Astrocyte (in vitro differentiated cells and primary cell): ENCODE results near the gene TSPEAR. TPM values are rescaled to one million over a fixed set of nuclear protein-coding genes. Genes with fewer than 3 reads are reported as not detected.

ENCODE experiments used
- DNase-seq: peaks from one replicate; pipeline ENCODE4 v3.0.0-alpha.2; 2010; ENCODE audit warnings: low read depth
- FAIRE-seq: peaks from 2 replicates; lab custom pipeline; 2011; peaks lifted over from hg19 to GRCh38; lab: Jason Lieb, UNC
- H2AFZ ChIP-seq: 2 replicates; pipeline ENCODE4 v1.6.0; 2012; ENCODE audit warnings: low read depth, low read length, inconsistent platforms
- H3K27ac ChIP-seq: 2 replicates; pipeline ENCODE4 v1.5.1; 2011; ENCODE audit warnings: low read depth, low read length, inconsistent platforms
- H3K27me3 ChIP-seq: 2 replicates; pipeline ENCODE4 v1.6.0; 2011; ENCODE audit warnings: low read length, inconsistent platforms; ENCODE audit not compliant: insufficient read depth
- H3K36me3 ChIP-seq: 2 replicates; pipeline ENCODE4 v1.5.1; 2011; ENCODE audit warnings: low read length, inconsistent platforms; ENCODE audit not compliant: insufficient read depth
- H3K4me1 ChIP-seq: 2 replicates; pipeline ENCODE4 v1.5.1; 2011; ENCODE audit warnings: low read length, inconsistent platforms; ENCODE audit not compliant: insufficient read depth
- H3K4me2 ChIP-seq: 2 replicates; pipeline ENCODE4 v1.6.0; 2012; ENCODE audit warnings: low read length, inconsistent platforms
- H3K4me3 ChIP-seq: 2 replicates; pipeline ENCODE4 v1.5.1; 2011; ENCODE audit warnings: low read depth, mild to moderate bottlenecking, low read length, inconsistent platforms; ENCODE audit not compliant: insufficient read depth
- H3K79me2 ChIP-seq: 2 replicates; pipeline ENCODE4 v1.6.0; 2012; ENCODE audit warnings: mild to moderate bottlenecking, low read length, inconsistent platforms; ENCODE audit not compliant: insufficient read depth
- H3K9ac ChIP-seq: 2 replicates; pipeline ENCODE4 v1.6.0; 2012; ENCODE audit warnings: mild to moderate bottlenecking, low read length, inconsistent platforms
- H3K9me3 ChIP-seq: 2 replicates; pipeline ENCODE4 v1.5.1; 2012; ENCODE audit warnings: low read depth, mild to moderate bottlenecking, low read length, inconsistent platforms; ENCODE audit not compliant: insufficient read depth
- H4K20me1 ChIP-seq: 2 replicates; pipeline ENCODE4 v1.6.0; 2012; ENCODE audit warnings: low read length, inconsistent platforms; ENCODE audit not compliant: insufficient read depth
- H3K27ac Mint-ChIP-seq: one replicate; pipeline ENCODE4 v1.8.0; 2021; ENCODE audit warnings: mild to moderate bottlenecking, mixed read lengths; ENCODE audit not compliant: unreplicated experiment
- H3K27me3 Mint-ChIP-seq: one replicate; pipeline ENCODE4 v1.8.0; 2021; ENCODE audit warnings: low read depth, mixed read lengths; ENCODE audit not compliant: unreplicated experiment
- H3K36me3 Mint-ChIP-seq: one replicate; pipeline ENCODE4 v1.8.0; 2021; ENCODE audit warnings: low read depth, mixed read lengths; ENCODE audit not compliant: unreplicated experiment
- H3K4me1 Mint-ChIP-seq: one replicate; pipeline ENCODE4 v1.8.0; 2021; ENCODE audit warnings: low read depth, mixed read lengths; ENCODE audit not compliant: unreplicated experiment
- H3K4me3 Mint-ChIP-seq: one replicate; pipeline ENCODE4 v1.8.0; 2021; ENCODE audit warnings: mild to moderate bottlenecking, moderate library complexity, mixed read lengths; ENCODE audit not compliant: unreplicated experiment
- H3K9me3 Mint-ChIP-seq: one replicate; pipeline ENCODE4 v1.8.0; 2021; ENCODE audit warnings: mild to moderate bottlenecking, mixed read lengths; ENCODE audit not compliant: unreplicated experiment
- EZH2 ChIP-seq: IDR thresholded peaks from 2 replicates; pipeline ENCODE4 v1.6.1; 2012; ENCODE audit warnings: mild to moderate bottlenecking, low read length, inconsistent platforms; ENCODE audit not compliant: insufficient read depth
- total RNA-seq: library from RNA; stranded (reverse); gene quantifications from 2 replicates; pipeline ENCODE4 v1.2.1, GENCODE V29; 2021
- TF ChIP-seq, protein P1 (sequence below): IDR thresholded peaks from 2 replicates; pipeline ENCODE4 v1.5.1; 2011; ENCODE audit warnings: low read depth, mild to moderate bottlenecking, inconsistent platforms, low read length, moderate library complexity; ENCODE audit not compliant: insufficient read depth

The TSPEAR gene
- total RNA-seq, 1 donor from 2014 or later = not detected

DNA sequence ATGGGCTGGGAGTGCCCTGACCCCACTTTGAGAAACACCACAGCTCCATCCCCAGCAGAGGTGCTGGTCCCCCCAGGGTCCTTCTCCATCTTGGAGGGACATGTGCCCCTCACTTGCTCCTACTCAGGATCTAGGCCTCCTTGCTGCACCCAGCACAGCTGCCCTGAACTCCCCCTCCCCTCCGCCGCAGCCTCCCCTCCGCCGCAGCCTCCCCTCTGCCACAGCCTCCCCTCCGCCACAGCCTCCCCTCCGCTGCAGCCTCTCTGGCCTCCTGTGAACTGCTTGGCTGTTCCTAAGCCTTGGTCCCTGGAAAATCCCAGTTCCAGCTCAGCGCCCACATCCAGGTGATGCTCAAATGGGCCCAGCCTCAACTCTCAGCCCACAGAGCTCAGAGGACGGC is 15.9 kb upstream of the TSPEAR start:
- H3K9me3 ChIP-seq = peaks cover 5% of the 10 kb centered on the region
- FAIRE-seq (no peak), DNase-seq (no peak)
- H4K20me1 ChIP-seq = no peaks in the 10 kb centered on the region
- TF ChIP-seq, protein P1, sequence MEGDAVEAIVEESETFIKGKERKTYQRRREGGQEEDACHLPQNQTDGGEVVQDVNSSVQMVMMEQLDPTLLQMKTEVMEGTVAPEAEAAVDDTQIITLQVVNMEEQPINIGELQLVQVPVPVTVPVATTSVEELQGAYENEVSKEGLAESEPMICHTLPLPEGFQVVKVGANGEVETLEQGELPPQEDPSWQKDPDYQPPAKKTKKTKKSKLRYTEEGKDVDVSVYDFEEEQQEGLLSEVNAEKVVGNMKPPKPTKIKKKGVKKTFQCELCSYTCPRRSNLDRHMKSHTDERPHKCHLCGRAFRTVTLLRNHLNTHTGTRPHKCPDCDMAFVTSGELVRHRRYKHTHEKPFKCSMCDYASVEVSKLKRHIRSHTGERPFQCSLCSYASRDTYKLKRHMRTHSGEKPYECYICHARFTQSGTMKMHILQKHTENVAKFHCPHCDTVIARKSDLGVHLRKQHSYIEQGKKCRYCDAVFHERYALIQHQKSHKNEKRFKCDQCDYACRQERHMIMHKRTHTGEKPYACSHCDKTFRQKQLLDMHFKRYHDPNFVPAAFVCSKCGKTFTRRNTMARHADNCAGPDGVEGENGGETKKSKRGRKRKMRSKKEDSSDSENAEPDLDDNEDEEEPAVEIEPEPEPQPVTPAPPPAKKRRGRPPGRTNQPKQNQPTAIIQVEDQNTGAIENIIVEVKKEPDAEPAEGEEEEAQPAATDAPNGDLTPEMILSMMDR = no peak
- TF ChIP-seq EZH2 = no peak
- Mint-ChIP-seq H3K4me1 (peaks cover 6% of the 10 kb centered on the region), H3K9me3 (peaks cover 4% of the 10 kb centered on the region), H3K36me3 (no peaks in the 10 kb centered on the region), H3K4me3 (no peak overlapping the region), H3K27me3 (peaks cover 67% of the 10 kb centered on the region), H3K27ac (peak overlapping the region; percentile 26)
- no peaks in the 10 kb centered on the region for H3K36me3 ChIP-seq
- H3K9ac ChIP-seq = no peak overlapping the region
- H2AFZ ChIP-seq = no peak overlapping the region
- H3K27me3 ChIP-seq = peaks cover 15% of the 10 kb centered on the region
- H3K4me1 ChIP-seq = no peaks in the 10 kb centered on the region
- no peak overlapping the region for H3K27ac ChIP-seq
- H3K79me2 ChIP-seq = no peaks in the 10 kb centered on the region
- H3K4me2 ChIP-seq = no peak overlapping the region
- H3K4me3 ChIP-seq = no peak overlapping the region

DNA sequence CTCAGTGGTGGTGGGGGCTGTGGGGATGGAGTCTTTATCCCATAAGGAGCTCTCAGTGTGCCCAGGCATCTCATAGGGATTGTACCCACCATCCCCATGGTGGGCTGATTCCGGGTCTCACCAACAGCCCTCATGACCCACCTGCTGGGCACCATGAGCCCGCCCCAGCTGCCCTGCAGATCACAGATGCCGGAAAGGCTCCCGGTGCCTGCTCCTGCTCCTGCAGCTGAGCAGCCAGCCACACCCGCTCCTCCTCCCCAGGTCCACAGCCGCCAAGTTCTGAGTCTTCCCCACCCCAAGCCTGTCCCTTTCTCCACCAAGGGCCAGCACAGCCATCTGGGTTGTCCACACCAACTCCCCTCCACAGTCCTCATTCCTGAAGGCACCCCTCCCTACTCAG is 15.5 kb upstream of the TSPEAR start:
- H3K4me3 Mint-ChIP-seq = no peak overlapping the region
- Histone ChIP-seq H3K4me2 (no peak overlapping the region), H3K27me3 (peaks cover 15% of the 10 kb centered on the region), H3K4me3 (no peak overlapping the region), H2AFZ (no peak overlapping the region), H3K9ac (no peak overlapping the region), H3K79me2 (no peaks in the 10 kb centered on the region), H3K4me1 (no peaks in the 10 kb centered on the region), H3K9me3 (peaks cover 3% of the 10 kb centered on the region), H3K36me3 (no peaks in the 10 kb centered on the region), H4K20me1 (no peaks in the 10 kb centered on the region), H3K27ac (no peak overlapping the region)
- no peak for DNase-seq
- peaks cover 64% of the 10 kb centered on the region for H3K27me3 Mint-ChIP-seq
- no peaks in the 10 kb centered on the region for H3K36me3 Mint-ChIP-seq
- peaks cover 6% of the 10 kb centered on the region for H3K4me1 Mint-ChIP-seq
- FAIRE-seq = no peak
- TF ChIP-seq EZH2 = no peak
- TF ChIP-seq, protein P1 = no peak
- H3K9me3 Mint-ChIP-seq = peaks cover 4% of the 10 kb centered on the region
- no peak overlapping the region for H3K27ac Mint-ChIP-seq

DNA sequence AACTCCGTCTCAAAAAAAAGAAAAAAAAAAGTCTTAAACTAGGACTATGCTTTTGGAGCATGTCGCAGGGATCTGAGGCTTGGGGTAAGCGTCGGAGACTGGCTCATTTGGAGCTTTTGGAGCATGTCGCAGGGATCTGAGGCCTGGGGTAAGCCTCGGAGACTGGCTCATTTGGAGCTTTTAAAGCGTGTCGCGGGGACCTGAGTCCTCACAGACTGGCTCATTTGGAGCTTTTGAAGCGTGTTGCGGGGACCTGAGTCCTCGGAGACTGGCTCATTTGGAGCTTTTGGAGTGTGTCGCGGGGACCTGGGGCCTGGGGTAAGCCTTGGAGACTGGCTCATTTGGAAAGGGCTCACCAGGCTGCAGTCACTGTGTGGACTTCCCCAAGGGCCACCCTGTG is 13.6 kb upstream of the TSPEAR start:
- H3K4me3 ChIP-seq = no peak overlapping the region
- Mint-ChIP-seq H3K27ac (no peak overlapping the region), H3K36me3 (no peaks in the 10 kb centered on the region), H3K9me3 (peaks cover 4% of the 10 kb centered on the region), H3K4me1 (peaks cover 5% of the 10 kb centered on the region), H3K27me3 (peaks cover 55% of the 10 kb centered on the region), H3K4me3 (no peak overlapping the region)
- peaks cover 2% of the 10 kb centered on the region for H3K9me3 ChIP-seq
- no peak overlapping the region for H3K9ac ChIP-seq
- FAIRE-seq = no peak
- H3K27ac ChIP-seq = no peak overlapping the region
- no peak overlapping the region for H3K4me2 ChIP-seq
- peaks cover 22% of the 10 kb centered on the region for H3K27me3 ChIP-seq
- no peaks in the 10 kb centered on the region for H3K79me2 ChIP-seq
- TF ChIP-seq, protein P1 = no peak
- TF ChIP-seq EZH2 = no peak
- H3K4me1 ChIP-seq = no peaks in the 10 kb centered on the region
- H2AFZ ChIP-seq = no peak overlapping the region
- no peaks in the 10 kb centered on the region for H4K20me1 ChIP-seq
- H3K36me3 ChIP-seq = no peaks in the 10 kb centered on the region
- no peak for DNase-seq
